ENCODE measurements around the gene ENTPD5.
"Not testable (repeated sequence)": the region's sequence is repeated elsewhere in the genome, so short reads cannot be mapped to it uniquely, and the experiment has no call there.

Gene ENTPD5

DNA sequence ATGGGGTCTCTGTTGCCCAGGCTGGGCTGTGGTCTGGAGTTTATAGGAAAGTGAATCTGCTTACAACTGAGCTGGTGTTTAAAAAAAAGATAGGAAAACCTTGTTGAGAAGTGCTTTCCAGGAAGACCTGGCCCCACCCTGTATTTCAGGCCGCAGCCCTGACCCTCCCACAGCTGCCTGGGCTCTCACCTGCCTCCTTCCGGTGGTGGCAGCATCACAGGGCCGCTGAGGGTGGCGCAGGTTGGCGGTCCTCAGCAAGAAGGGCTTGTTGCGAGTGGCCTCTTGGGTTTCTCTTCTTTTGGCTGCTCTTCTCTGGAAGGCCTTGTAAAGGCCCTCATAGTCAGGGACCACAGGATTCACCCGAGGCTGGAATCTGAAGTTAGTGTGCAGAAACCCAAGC is 76.9 kb downstream of the ENTPD5 start:
- no peaks in the 10 kb centered on the region for H3K4me1 ChIP-seq (ENCODE audit: control insufficient read depth in 1 of 2, insufficient read depth in 2 of 2, low read length in 2 of 2)
- H3K36me3 ChIP-seq (ENCODE audit: control insufficient read depth in 1 of 2, insufficient read depth in 2 of 2, low read length in 2 of 2), result peaks cover 7 to 44% of the 10 kb centered on the region in 2 donors
- no peak overlapping the region for H3K4me3 ChIP-seq (ENCODE audit: low read depth in 1 of 2, low read length in 2 of 2)
- no peaks in the 10 kb centered on the region for H3K9me3 ChIP-seq (ENCODE audit: control insufficient read depth in 1 of 2, low read length in 2 of 2)
- no peaks in the 10 kb centered on the region for H3K27me3 ChIP-seq (ENCODE audit: low read depth, low read length)
- H3K27ac ChIP-seq (ENCODE audit: low read length), result no peak overlapping the region

DNA sequence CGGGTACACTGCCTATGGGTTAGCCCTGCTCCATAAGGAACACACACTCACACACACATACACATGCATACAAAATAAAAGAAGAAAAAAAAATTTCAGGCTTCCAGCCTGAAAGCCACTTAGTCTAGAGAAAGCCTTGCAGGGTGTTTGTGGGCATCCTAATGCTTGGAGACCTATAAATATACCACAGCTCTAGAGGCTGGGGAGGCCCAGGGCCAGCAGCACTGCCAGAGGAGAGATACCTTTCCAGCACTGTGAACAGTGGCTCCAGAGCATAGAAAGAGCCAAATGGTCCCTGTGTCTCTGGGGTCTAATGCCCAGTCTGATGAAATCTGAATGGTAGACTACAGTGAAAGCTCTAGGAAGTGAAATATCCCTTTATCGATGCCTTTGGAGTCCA is 82.1 kb downstream of the ENTPD5 start:
- H3K4me1 ChIP-seq (ENCODE audit: control insufficient read depth in 1 of 2, insufficient read depth in 2 of 2, low read length in 2 of 2), result no peaks in the 10 kb centered on the region
- no peaks in the 10 kb centered on the region for H3K9me3 ChIP-seq (ENCODE audit: control insufficient read depth in 1 of 2, low read length in 2 of 2)
- H3K4me3 ChIP-seq (ENCODE audit: low read depth in 1 of 2, low read length in 2 of 2), result no peak overlapping the region
- H3K36me3 ChIP-seq (ENCODE audit: control insufficient read depth in 1 of 2, insufficient read depth in 2 of 2, low read length in 2 of 2), result peaks cover 21 to 57% of the 10 kb centered on the region in 2 donors
- H3K27me3 ChIP-seq (ENCODE audit: low read depth, low read length), result no peaks in the 10 kb centered on the region
- H3K27ac ChIP-seq (ENCODE audit: low read length), result no peak overlapping the region

DNA sequence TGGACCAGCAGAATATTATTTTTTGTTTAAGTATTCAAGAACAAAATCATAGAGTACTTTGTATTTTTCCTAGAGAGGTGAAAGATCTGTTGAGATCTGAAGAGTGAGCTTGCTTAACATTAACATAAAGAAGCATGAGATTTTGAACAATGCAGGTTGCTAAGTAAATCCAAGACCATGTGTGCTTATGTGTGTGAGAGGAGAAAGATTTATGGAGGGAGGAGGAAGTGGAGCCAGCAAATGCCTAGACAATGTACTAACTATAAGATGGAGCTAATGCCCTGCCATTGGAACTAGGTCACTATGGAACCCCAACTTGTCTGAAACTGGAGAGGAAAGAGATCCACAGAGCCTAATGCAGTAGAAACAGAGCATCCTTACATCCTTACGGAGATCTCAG is 82.5 kb downstream of the ENTPD5 start:
- Histone ChIP-seq H3K4me3 (ENCODE audit: low read depth in 1 of 2, low read length in 2 of 2) (no peak overlapping the region), H3K4me1 (ENCODE audit: control insufficient read depth in 1 of 2, insufficient read depth in 2 of 2, low read length in 2 of 2) (no peaks in the 10 kb centered on the region), H3K36me3 (ENCODE audit: control insufficient read depth in 1 of 2, insufficient read depth in 2 of 2, low read length in 2 of 2) (peaks cover 26 to 62% of the 10 kb centered on the region in 2 donors), H3K27ac (ENCODE audit: low read length) (no peak overlapping the region), H3K9me3 (ENCODE audit: control insufficient read depth in 1 of 2, low read length in 2 of 2) (no peaks in the 10 kb centered on the region), H3K27me3 (ENCODE audit: low read depth, low read length) (no peaks in the 10 kb centered on the region)

DNA sequence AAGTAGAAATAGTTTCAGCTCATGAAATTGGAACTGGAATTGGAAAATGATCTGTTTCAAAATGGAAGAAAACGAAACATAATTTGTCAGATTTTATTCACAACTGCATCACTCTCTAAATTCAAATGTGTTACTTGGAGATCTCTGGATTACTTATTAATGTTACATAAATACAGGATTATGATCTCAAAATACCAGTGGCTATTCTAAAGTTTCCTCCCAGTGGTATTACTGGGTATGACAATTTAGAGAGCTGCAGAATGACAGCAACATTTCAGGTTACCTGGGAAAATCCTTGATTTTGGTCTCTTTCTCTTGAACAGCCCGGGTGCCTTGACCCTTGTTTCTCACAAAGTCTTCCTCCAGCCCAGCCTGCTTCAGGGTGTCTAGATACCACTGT is 83.4 kb downstream of the ENTPD5 start:
- Histone ChIP-seq H3K36me3 (ENCODE audit: control insufficient read depth in 1 of 2, insufficient read depth in 2 of 2, low read length in 2 of 2) (peaks cover 33 to 68% of the 10 kb centered on the region in 2 donors), H3K4me3 (ENCODE audit: low read depth in 1 of 2, low read length in 2 of 2) (no peak overlapping the region), H3K27ac (ENCODE audit: low read length) (no peak overlapping the region)

DNA sequence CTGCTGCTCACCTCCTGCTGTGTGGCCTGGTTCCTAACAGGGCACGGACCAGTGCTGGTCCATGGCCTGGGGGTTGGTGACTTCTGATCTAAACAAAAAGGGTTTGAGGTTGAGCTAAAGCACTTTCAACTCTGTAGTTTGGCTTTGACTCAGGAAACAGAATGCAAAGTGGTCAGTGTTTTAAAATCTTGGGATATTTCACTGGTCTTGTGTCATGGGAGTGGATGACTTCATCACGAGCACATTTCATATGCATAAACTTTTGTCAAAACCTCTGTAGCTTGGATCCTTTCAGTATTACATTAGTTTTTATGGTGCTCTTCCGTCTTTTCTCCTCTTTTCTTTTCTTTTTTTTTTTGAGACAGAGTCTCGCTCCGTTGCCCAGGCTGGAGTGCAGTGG is 94.8 kb downstream of the ENTPD5 start:
- Histone ChIP-seq H3K4me3 (ENCODE audit: low read depth in 1 of 2, low read length in 2 of 2) (no peak overlapping the region), H3K36me3 (ENCODE audit: control insufficient read depth in 1 of 2, insufficient read depth in 2 of 2, low read length in 2 of 2) (peaks cover 63 to 89% of the 10 kb centered on the region in 2 donors), H3K4me1 (ENCODE audit: control insufficient read depth in 1 of 2, insufficient read depth in 2 of 2, low read length in 2 of 2) (no peaks in the 10 kb centered on the region), H3K27me3 (ENCODE audit: low read depth, low read length) (no peaks in the 10 kb centered on the region), H3K9me3 (ENCODE audit: control insufficient read depth in 1 of 2, low read length in 2 of 2) (no peaks in the 10 kb centered on the region), H3K27ac (ENCODE audit: low read length) (no peak overlapping the region)

More for the DNA sequence above, 83.4 kb downstream of the ENTPD5 start:
- H3K27me3 ChIP-seq (ENCODE audit: low read depth, low read length), result no peaks in the 10 kb centered on the region
- H3K9me3 ChIP-seq (ENCODE audit: control insufficient read depth in 1 of 2, low read length in 2 of 2), result no peaks in the 10 kb centered on the region
- H3K4me1 ChIP-seq (ENCODE audit: control insufficient read depth in 1 of 2, insufficient read depth in 2 of 2, low read length in 2 of 2), result no peaks in the 10 kb centered on the region

DNA sequence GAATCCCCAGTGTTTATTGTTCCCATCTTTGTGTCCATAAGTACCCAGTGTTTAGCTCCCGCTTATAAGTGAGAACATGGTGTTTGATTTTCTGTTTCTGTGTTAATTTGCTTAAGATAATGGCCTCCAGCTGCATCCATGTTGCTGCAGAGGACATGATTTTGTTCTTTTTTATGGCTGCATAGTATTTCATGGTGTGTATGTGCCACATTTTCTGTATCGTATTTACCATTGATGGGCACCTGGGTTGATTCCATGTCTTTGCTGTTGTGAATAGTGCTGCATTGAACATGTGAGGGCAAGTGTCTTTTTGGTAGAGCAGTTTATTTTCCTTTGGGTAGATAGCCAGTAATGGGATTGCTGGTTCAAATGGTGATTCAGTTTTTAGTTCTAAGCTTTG is 99.6 kb downstream of the ENTPD5 start:
- not testable (repeated sequence) for H3K27me3 ChIP-seq (ENCODE audit: low read depth, low read length); H3K4me3 ChIP-seq (ENCODE audit: low read depth in 1 of 2, low read length in 2 of 2); H3K9me3 ChIP-seq (ENCODE audit: control insufficient read depth in 1 of 2, low read length in 2 of 2); H3K4me1 ChIP-seq (ENCODE audit: control insufficient read depth in 1 of 2, insufficient read depth in 2 of 2, low read length in 2 of 2); H3K27ac ChIP-seq (ENCODE audit: low read length)
- peaks cover 38 to 50% of the 10 kb centered on the region in 2 donors for H3K36me3 ChIP-seq (ENCODE audit: control insufficient read depth in 1 of 2, insufficient read depth in 2 of 2, low read length in 2 of 2)

DNA sequence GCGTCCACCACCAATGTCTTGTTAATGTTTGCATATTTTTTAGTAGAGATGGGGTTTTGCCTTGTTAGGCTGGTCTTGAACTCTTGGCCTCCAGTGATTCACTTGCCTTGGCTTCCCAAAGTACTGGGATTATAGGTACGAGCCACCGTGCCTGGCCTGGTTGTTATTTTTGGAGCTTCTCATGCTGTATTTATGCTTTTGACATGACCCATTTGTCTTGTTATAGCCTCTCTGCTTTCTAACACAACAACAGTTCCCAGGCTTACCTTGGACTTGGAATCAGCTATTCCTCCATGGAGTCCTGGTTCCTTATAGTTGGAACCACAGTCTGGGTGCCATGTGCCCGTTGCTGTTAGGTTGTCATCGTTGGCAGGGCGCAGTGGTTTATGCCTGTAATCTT is 102.8 kb downstream of the ENTPD5 start:
- Histone ChIP-seq H3K36me3 (ENCODE audit: control insufficient read depth in 1 of 2, insufficient read depth in 2 of 2, low read length in 2 of 2) (peaks cover 20 to 42% of the 10 kb centered on the region in 2 donors), H3K27me3 (ENCODE audit: low read depth, low read length) (no peaks in the 10 kb centered on the region), H3K27ac (ENCODE audit: low read length) (no peak overlapping the region), H3K9me3 (ENCODE audit: control insufficient read depth in 1 of 2, low read length in 2 of 2) (no peaks in the 10 kb centered on the region), H3K4me3 (ENCODE audit: low read depth in 1 of 2, low read length in 2 of 2) (no peak overlapping the region), H3K4me1 (ENCODE audit: control insufficient read depth in 1 of 2, insufficient read depth in 2 of 2, low read length in 2 of 2) (no peaks in the 10 kb centered on the region)

DNA sequence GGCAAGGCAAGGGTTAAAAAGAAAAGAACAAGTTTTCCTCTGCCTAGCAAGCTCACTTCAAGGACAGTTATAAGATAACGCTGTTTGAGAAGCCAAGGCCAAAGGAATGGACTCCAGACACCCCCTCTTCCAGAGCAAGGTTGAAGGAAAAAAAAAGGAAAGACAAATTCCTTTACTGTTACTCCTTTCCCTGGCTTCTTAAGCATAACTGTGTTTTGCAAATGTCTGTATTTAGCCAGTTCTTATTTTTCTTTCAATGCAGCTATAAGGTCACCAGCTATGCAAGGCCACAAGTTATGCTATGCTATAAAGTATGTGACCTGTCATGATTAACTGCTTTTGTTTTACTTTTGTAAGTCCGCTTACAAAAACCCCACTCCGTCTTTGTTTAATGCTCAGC is 105.8 kb downstream of the ENTPD5 start:
- Histone ChIP-seq H3K36me3 (ENCODE audit: control insufficient read depth in 1 of 2, insufficient read depth in 2 of 2, low read length in 2 of 2) (peaks cover 40 to 53% of the 10 kb centered on the region in 2 donors), H3K4me3 (ENCODE audit: low read depth in 1 of 2, low read length in 2 of 2) (no peak overlapping the region), H3K9me3 (ENCODE audit: control insufficient read depth in 1 of 2, low read length in 2 of 2) (no peaks in the 10 kb centered on the region), H3K27me3 (ENCODE audit: low read depth, low read length) (no peaks in the 10 kb centered on the region), H3K4me1 (ENCODE audit: control insufficient read depth in 1 of 2, insufficient read depth in 2 of 2, low read length in 2 of 2) (no peaks in the 10 kb centered on the region), H3K27ac (ENCODE audit: low read length) (no peak overlapping the region)

DNA sequence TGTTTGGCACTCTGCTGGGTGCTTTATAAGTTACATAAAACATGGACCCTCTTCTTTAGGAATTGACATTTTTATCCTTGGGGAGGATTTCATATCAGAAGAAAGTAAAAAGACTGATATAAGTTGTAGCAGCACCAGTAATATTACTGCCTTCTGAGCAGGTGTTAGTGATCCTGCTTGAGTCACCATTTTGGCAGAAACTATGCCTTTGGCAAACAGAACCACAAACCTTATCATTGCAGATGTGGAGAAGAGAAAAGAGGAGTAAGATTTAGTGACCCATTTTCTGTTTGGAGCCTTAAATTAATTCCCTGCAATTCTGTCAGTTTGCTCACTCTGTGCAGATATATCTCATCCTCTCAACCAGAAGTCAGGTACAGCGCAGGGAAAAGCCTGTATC is 109.4 kb downstream of the ENTPD5 start:
- peaks cover 55 to 80% of the 10 kb centered on the region in 2 donors for H3K36me3 ChIP-seq (ENCODE audit: control insufficient read depth in 1 of 2, insufficient read depth in 2 of 2, low read length in 2 of 2)
- no peak overlapping the region for H3K27ac ChIP-seq (ENCODE audit: low read length)
- H3K4me3 ChIP-seq (ENCODE audit: low read depth in 1 of 2, low read length in 2 of 2), result no peak overlapping the region
- H3K4me1 ChIP-seq (ENCODE audit: control insufficient read depth in 1 of 2, insufficient read depth in 2 of 2, low read length in 2 of 2), result no peaks in the 10 kb centered on the region
- no peaks in the 10 kb centered on the region for H3K27me3 ChIP-seq (ENCODE audit: low read depth, low read length)
- no peaks in the 10 kb centered on the region for H3K9me3 ChIP-seq (ENCODE audit: control insufficient read depth in 1 of 2, low read length in 2 of 2)

All from muscle layer of duodenum (tissue), 2 donors.